Natural killer cell treated with Interleukin-12 subunit alpha and Interleukin-12 subunit beta and Interleukin-15 and Interleukin-18, amount 100 ng/mL, for 72 hours (primary cell): ENCODE measurements around the gene DLEU7. TPM values are rescaled to one million over a fixed set of nuclear protein-coding genes. Genes with fewer than 3 reads are reported as not detected.

Experiments
- ATAC-seq, 2 donors: fragments of 150-1000 bp; cut with Tn5 transposase in 1 of 2; sonication (Bioruptor Pico), chemical (Tn5 transposase) in 1 of 2; 2 replicates each; pipeline ENCODE4 v1.10.0; 2021
- DNase-seq: peaks from one replicate; pipeline ENCODE4 v3.0.0; 2022; ENCODE audit warnings: low spot score
- H3K27ac Mint-ChIP-seq, 2 donors: 1 replicate in 1 of 2; 2 replicates in 1 of 2; pipeline ENCODE4 v1.8.0; 2022; ENCODE audit warnings: mixed read lengths in 2 of 2, mild to moderate bottlenecking in 1 of 2, moderate library complexity in 1 of 2
- H3K27me3 Mint-ChIP-seq, 2 donors: 1 replicate in 1 of 2; 2 replicates in 1 of 2; pipeline ENCODE4 v1.8.0; 2022; ENCODE audit warnings: mixed read lengths in 2 of 2
- H3K36me3 Mint-ChIP-seq: one replicate; pipeline ENCODE4 v1.8.0; 2022; ENCODE audit warnings: mixed read lengths
- H3K4me1 Mint-ChIP-seq, 2 donors: 1 replicate in 1 of 2; 2 replicates in 1 of 2; pipeline ENCODE4 v1.8.0; 2022; ENCODE audit warnings: low read depth in 2 of 2, mixed read lengths in 2 of 2, mild to moderate bottlenecking in 1 of 2
- H3K4me3 Mint-ChIP-seq: one replicate; pipeline ENCODE4 v1.8.0; 2022; ENCODE audit warnings: mixed read lengths
- H3K9me3 Mint-ChIP-seq: 2 replicates; pipeline ENCODE4 v1.8.0; 2022; ENCODE audit warnings: mixed read lengths
- total RNA-seq, 2 donors: library from RNA; stranded (reverse); gene quantifications; one replicate each; pipeline ENCODE4 v1.2.3, GENCODE V29; 2022

Gene DLEU7
- not detected for total RNA-seq

DNA sequence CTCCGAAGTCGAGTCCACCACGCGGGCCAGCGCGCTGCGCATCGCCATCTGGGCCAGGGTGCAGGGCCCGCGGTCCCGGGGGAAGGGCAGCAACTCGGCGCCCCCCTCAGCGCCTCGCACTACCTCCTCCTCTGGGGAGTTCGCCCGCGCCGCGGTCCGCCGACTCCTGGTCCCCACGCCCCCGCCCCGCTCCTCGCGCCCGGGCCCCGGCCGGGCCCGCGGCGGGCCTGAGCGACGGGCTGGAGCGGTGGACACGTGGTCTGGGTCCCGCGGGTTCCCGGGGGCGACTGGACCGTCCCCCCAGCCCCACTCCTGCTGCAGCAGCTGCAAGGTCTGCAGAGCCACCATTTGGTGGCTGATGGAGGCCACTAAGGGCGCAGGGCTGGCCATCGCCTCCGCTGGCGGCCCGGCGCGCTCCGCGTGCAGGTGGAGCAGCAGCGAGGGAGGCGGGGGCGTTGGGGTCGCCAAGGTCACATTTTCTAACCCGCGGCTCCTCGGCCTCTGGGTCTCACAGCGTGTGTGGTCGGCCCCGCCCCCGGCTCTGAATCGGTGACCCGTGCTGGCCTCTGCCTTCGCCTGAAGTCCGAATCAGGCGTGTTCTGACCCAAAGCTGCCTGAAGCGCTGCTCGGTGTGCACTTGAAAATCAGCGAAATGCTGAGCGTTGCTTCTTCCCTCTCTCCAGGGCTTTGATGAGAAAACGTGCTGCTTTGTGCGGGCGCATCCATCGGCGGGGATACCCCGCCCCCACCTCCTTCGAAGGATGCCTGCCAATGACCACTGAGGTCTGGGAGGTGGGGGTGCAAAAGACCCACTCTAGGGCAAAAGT, at the start of gene DLEU7:
Gene DLEU7 (minus strand): TSS at position 436 of the 827 bp plus-strand sequence. CDS start 46 bp downstream, at position 390.
- DNase-seq: no peak
- ATAC-seq: no peak
- Mint-ChIP-seq H3K27ac (no peak within 1 kb of the TSS), H3K36me3 (no peaks in the 10 kb centered on the region), H3K9me3 (no peaks in the 10 kb centered on the region), H3K4me1 (peaks cover 10 to 11% of the 10 kb centered on the region in 2 donors), H3K4me3 (no peak within 1 kb of the TSS), H3K27me3 (peaks cover 17 to 28% of the 10 kb centered on the region in 2 donors)

GRCh38 chr13:50892210-50892944, 48.9 kb upstream of the DLEU7 start:
- no peak for DNase-seq
- Mint-ChIP-seq H3K4me3 (peak overlapping the region; percentile 87), H3K9me3 (peaks cover 2% of the 10 kb centered on the region), H3K27ac (peak overlapping the region; percentile 87 to 88), H3K4me1 (peaks cover 28 to 41% of the 10 kb centered on the region in 2 donors), H3K27me3 (peaks cover 4 to 7% of the 10 kb centered on the region in 2 donors), H3K36me3 (peaks cover 13% of the 10 kb centered on the region)
- peak in 1 of 2 donors; percentile 62 for ATAC-seq

DNA sequence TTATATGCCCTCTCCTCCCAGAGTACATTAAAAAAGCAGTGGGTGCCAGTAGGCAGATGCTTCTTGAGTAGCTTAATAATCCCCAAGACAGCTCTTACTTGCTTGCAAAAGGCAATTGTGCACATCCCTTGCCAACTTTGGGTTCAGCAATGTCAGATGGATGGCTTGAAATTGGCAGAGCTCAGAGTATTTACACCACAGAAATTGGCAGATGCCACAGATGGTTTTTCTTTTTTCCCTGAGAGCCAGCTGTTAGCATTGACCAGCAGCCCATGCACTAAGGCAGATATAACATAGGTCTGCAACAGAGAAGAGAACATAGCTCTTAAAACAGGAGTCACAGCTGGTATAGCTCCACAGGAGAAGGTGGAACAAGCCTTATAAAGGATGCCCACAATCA, 47.7 kb upstream of the DLEU7 start:
- peak overlapping the region; percentile 87 for H3K4me3 Mint-ChIP-seq
- ATAC-seq: no peak
- peaks cover 9% of the 10 kb centered on the region in 2 donors for H3K27me3 Mint-ChIP-seq
- H3K27ac Mint-ChIP-seq: peak overlapping the region; percentile 87 to 88
- H3K4me1 Mint-ChIP-seq: peaks cover 28 to 41% of the 10 kb centered on the region in 2 donors
- H3K36me3 Mint-ChIP-seq: peaks cover 13% of the 10 kb centered on the region
- no peak for DNase-seq
- H3K9me3 Mint-ChIP-seq: peaks cover 2% of the 10 kb centered on the region

DNA sequence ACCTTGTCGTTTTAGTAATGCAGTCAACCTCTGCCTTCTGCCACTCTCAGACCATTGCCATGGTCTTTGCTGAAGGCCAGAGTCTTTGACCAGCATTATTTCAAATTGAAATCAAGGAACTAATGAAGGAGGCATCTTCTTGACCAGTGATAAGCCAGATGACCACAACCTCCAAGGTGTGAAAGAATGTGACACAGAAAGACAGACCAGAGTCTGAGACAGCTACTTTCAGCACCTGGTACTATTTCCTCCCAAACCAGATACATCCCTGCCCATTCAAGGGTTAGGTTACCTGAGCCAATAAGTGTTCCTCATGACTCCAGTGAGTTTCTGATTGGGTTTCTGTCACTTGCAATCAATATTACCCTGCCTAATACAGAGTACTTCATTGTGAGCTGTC, 45.8 kb upstream of the DLEU7 start:
- Mint-ChIP-seq H3K36me3 (peaks cover 8% of the 10 kb centered on the region), H3K27me3 (peaks cover 10 to 19% of the 10 kb centered on the region in 2 donors), H3K9me3 (peaks cover 2% of the 10 kb centered on the region), H3K4me1 (peaks cover 26 to 34% of the 10 kb centered on the region in 2 donors), H3K27ac (no peak overlapping the region), H3K4me3 (no peak overlapping the region)
- no peak for DNase-seq
- no peak for ATAC-seq

DNA sequence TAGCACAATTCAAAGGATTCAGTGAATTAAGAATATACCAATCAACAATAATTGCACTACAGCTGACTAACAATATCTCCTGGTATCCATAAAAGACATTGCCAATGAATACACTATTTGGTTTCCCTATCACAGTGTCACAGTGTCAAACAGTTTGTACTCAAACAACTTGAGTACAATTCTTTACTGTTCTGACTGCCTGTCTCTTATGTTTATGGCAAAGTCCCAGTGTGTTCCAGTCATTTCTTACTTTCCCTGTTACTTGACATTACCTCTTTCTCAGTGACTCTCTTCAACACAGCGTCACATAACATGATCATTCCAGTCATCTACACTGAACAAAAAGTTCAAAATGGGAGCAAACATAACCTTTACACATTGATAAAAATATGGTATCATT, 44.9 kb upstream of the DLEU7 start:
- no peaks in the 10 kb centered on the region for H3K36me3 Mint-ChIP-seq
- ATAC-seq (no peak), DNase-seq (no peak)
- H3K27ac Mint-ChIP-seq: no peak overlapping the region
- H3K4me1 Mint-ChIP-seq: peaks cover 19 to 25% of the 10 kb centered on the region in 2 donors
- H3K4me3 Mint-ChIP-seq: no peak overlapping the region
- H3K27me3 Mint-ChIP-seq: peaks cover 10 to 19% of the 10 kb centered on the region in 2 donors
- H3K9me3 Mint-ChIP-seq: peaks cover 2% of the 10 kb centered on the region

- DNase-seq: no peak
- Mint-ChIP-seq H3K27me3 (peaks cover 10 to 19% of the 10 kb centered on the region in 2 donors), H3K4me3 (no peak overlapping the region), H3K27ac (no peak overlapping the region), H3K9me3 (peaks cover under 1% of the 10 kb centered on the region), H3K4me1 (peaks cover 9 to 12% of the 10 kb centered on the region in 2 donors), H3K36me3 (no peaks in the 10 kb centered on the region)
- ATAC-seq: no peak
These were observed 43.7 kb upstream of the DLEU7 start for GRCh38 chr13:50887151-50887550.

GRCh38 chr13:50884265-50884664, 40.8 kb upstream of the DLEU7 start:
- Mint-ChIP-seq H3K36me3 (no peaks in the 10 kb centered on the region), H3K9me3 (no peaks in the 10 kb centered on the region), H3K27me3 (peaks cover 12 to 19% of the 10 kb centered on the region in 2 donors), H3K27ac (no peak overlapping the region), H3K4me3 (no peak overlapping the region), H3K4me1 (peaks cover 0 to 2% of the 10 kb centered on the region in 2 donors)
- no peak for ATAC-seq
- DNase-seq: no peak

GRCh38 chr13:50883728-50884127, 40.2 kb upstream of the DLEU7 start:
- ATAC-seq: no peak
- peaks cover 12 to 19% of the 10 kb centered on the region in 2 donors for H3K27me3 Mint-ChIP-seq
- no peak overlapping the region for H3K27ac Mint-ChIP-seq
- H3K4me1 Mint-ChIP-seq: no peaks in the 10 kb centered on the region
- no peaks in the 10 kb centered on the region for H3K9me3 Mint-ChIP-seq
- no peak overlapping the region for H3K4me3 Mint-ChIP-seq
- no peaks in the 10 kb centered on the region for H3K36me3 Mint-ChIP-seq
- no peak for DNase-seq

- H3K4me1 Mint-ChIP-seq: no peaks in the 10 kb centered on the region
- DNase-seq (no peak), ATAC-seq (no peak)
- H3K27me3 Mint-ChIP-seq: peaks cover 9 to 14% of the 10 kb centered on the region in 2 donors
- H3K36me3 Mint-ChIP-seq: no peaks in the 10 kb centered on the region
- no peak overlapping the region for H3K4me3 Mint-ChIP-seq
- no peaks in the 10 kb centered on the region for H3K9me3 Mint-ChIP-seq
- H3K27ac Mint-ChIP-seq: no peak overlapping the region
These were observed 39.4 kb upstream of the DLEU7 start for GRCh38 chr13:50882816-50883435.

DNA sequence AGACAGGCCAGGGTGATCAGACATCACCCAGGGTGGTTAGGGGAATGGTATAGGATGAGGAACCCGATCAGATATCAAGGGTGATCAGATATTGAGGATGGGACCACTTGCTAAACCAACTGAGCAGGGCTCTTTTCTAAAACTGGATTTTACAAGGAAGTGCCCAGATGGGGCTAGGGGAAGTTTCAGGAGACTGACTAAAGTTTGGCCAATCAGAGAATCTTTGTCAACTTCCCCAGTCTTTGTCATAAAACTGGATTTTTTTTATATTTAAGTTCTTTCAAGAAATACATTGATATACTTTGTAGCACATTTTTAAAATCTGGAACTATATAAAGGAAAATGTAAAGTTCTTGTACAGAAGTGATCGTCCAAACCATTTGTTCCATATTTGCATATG, 30.5 kb upstream of the DLEU7 start:
- ATAC-seq: no peak
- H3K9me3 Mint-ChIP-seq: no peaks in the 10 kb centered on the region
- H3K27me3 Mint-ChIP-seq: peaks cover 3 to 7% of the 10 kb centered on the region in 2 donors
- H3K4me1 Mint-ChIP-seq: no peaks in the 10 kb centered on the region
- DNase-seq: no peak
- H3K27ac Mint-ChIP-seq: no peak overlapping the region
- H3K4me3 Mint-ChIP-seq: no peak overlapping the region
- no peaks in the 10 kb centered on the region for H3K36me3 Mint-ChIP-seq

DNA sequence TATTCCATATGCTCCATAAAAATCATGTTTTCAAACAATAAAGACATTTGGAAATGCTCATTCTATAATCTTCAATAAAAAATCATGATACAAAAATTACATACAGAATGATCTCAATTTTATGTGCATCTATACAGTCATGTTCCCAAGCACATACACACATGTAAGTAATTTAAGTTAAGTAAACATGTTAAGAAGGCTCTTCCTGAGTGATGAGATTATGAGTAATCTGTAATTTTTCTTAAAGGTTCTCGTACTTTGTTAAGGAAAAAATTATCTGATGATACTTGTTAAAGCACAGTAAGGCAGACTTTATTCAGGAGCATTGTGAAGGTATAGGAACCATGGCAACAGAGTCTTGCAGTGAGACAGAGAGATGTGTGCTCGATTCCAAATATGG, 30.0 kb upstream of the DLEU7 start:
- Mint-ChIP-seq H3K27ac (no peak overlapping the region), H3K4me1 (no peaks in the 10 kb centered on the region), H3K36me3 (no peaks in the 10 kb centered on the region), H3K9me3 (no peaks in the 10 kb centered on the region), H3K27me3 (peaks cover 3 to 7% of the 10 kb centered on the region in 2 donors), H3K4me3 (no peak overlapping the region)
- DNase-seq (no peak), ATAC-seq (no peak)

DNA sequence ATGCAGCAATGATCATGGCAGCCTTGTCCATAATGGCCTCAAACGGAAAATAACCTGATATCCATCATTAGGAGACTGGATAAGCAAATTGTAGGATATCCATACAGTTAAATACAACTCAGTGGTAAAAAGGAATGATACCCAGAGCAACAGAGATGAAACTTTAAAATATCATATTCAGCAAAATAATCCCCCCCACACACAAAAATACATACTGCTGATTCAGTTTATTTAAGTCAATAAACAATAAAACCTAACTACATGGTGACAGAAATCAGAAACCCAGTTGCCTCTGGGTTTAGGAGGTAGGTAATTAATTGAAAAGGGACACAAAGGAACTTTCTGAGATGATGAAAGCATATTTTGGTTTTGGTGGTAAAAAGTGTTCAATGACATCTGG, 27.9 kb upstream of the DLEU7 start:
- Mint-ChIP-seq H3K27ac (no peak overlapping the region), H3K9me3 (no peaks in the 10 kb centered on the region), H3K36me3 (no peaks in the 10 kb centered on the region), H3K27me3 (peaks cover 11 to 22% of the 10 kb centered on the region in 2 donors), H3K4me1 (no peaks in the 10 kb centered on the region), H3K4me3 (no peak overlapping the region)
- no peak for ATAC-seq
- DNase-seq: no peak

DNA sequence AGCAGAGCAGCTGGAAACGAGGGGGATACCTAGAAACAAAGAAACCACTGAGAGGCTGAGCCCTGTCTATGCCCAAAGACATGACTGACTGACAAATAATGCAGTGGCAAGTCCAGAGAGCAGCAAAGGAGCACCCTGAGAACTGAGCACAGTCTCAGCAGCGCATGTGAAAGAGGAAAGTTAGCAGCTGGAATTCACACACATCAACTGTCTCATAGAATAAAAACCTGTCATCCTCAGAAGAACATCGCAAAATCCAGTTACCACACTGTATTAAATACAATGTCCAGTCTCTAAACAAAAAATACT, 24.1 kb upstream of the DLEU7 start:
- no peak for ATAC-seq
- Mint-ChIP-seq H3K4me1 (no peaks in the 10 kb centered on the region), H3K9me3 (no peaks in the 10 kb centered on the region), H3K27ac (no peak overlapping the region), H3K4me3 (no peak overlapping the region), H3K27me3 (peaks cover 14 to 22% of the 10 kb centered on the region in 2 donors), H3K36me3 (no peaks in the 10 kb centered on the region)
- DNase-seq: no peak
